HepG2 (cell line): Measurements from ENCODE around the gene NACC2. TPM values are rescaled to one million over a fixed set of nuclear protein-coding genes. Genes with fewer than 3 reads are reported as not detected.

ENCODE experiments used
- ATAD3A ChIP-seq: sonication (generic); formaldehyde crosslinking; IDR thresholded peaks from 2 replicates; pipeline ENCODE4 v1.4.0; 2020; ENCODE audit warnings: missing genetic modification reagents
- BORCS8-MEF2B ChIP-seq: sonication (generic); formaldehyde crosslinking; IDR thresholded peaks from 2 replicates; pipeline ENCODE4 v1.8.0; 2022; ENCODE audit warnings: mild to moderate bottlenecking, missing genetic modification reagents
- DPF2 ChIP-seq: sonication (generic); formaldehyde crosslinking; IDR thresholded peaks from 2 replicates; pipeline ENCODE4 v1.4.0; 2020; ENCODE audit warnings: mild to moderate bottlenecking, low read depth, missing genetic modification reagents, borderline replicate concordance
- ELF4 ChIP-seq: sonication (generic); formaldehyde crosslinking; IDR thresholded peaks from 2 replicates; pipeline ENCODE4 v1.5.0; 2020; ENCODE audit warnings: missing genetic modification reagents, mild to moderate bottlenecking, moderate library complexity, borderline replicate concordance
- ERF ChIP-seq: IDR thresholded peaks from 2 replicates; pipeline ENCODE4 v1.6.1; 2018; ENCODE audit warnings: missing biosample characterization, missing genetic modification reagents
- ETS1 ChIP-seq: sonication (generic); formaldehyde crosslinking; IDR thresholded peaks from 2 replicates; pipeline ENCODE4 v1.4.0; 2020; ENCODE audit warnings: missing genetic modification reagents
- FOXA1 ChIP-seq, 2 experiments: fragments of 450-650 bp in 1 of 2; sonication (generic) in 1 of 2; formaldehyde crosslinking in 1 of 2; IDR thresholded peaks; 2 replicates each; pipeline versions ENCODE4 v1.4.0 to v1.6.1; 2016 to 2020; ENCODE audit warnings: missing genetic modification reagents in 1 of 2
- HNF4A ChIP-seq: sonication (generic); formaldehyde crosslinking; IDR thresholded peaks from 2 replicates; pipeline ENCODE4 v1.4.0; 2020; ENCODE audit warnings: missing genetic modification reagents
- HNF4G ChIP-seq, 2 experiments: sonication (generic) in 1 of 2; formaldehyde crosslinking in 1 of 2; IDR thresholded peaks; 2 replicates each; pipeline versions ENCODE4 v1.4.0 to v1.6.1; 2011 to 2020; ENCODE audit warnings: borderline replicate concordance in 2 of 2, low read depth in 2 of 2, mild to moderate bottlenecking in 2 of 2, low read length in 1 of 2, missing genetic modification reagents in 1 of 2, moderate library complexity in 1 of 2
- HNRNPUL1 ChIP-seq: fragments of 200-400 bp; formaldehyde crosslinking; IDR thresholded peaks from 2 replicates; pipeline ENCODE4 v1.6.1; 2017; ENCODE audit warnings: low read depth, mild to moderate bottlenecking, low read length, moderate library complexity
- KLF16 ChIP-seq, 2 experiments: sonication (generic) in 1 of 2; formaldehyde crosslinking in 1 of 2; IDR thresholded peaks; 2 replicates each; pipeline versions ENCODE4 v1.6.1 to v1.8.0; 2016 to 2023; ENCODE audit warnings: missing genetic modification reagents in 2 of 2, missing compliant biosample characterization in 1 of 2
- NAIF1 ChIP-seq: sonication (generic); formaldehyde crosslinking; IDR thresholded peaks from 2 replicates; pipeline ENCODE4 v1.5.0; 2020; ENCODE audit warnings: mild to moderate bottlenecking, missing genetic modification reagents, borderline replicate concordance
- NRL ChIP-seq: sonication (generic); formaldehyde crosslinking; IDR thresholded peaks from 2 replicates; pipeline ENCODE4 v1.5.0; 2020; ENCODE audit warnings: missing genetic modification reagents, mild to moderate bottlenecking, moderate library complexity, borderline replicate concordance
- RXRB ChIP-seq: IDR thresholded peaks from 2 replicates; pipeline ENCODE4 v1.6.1; 2016; ENCODE audit warnings: borderline replicate concordance, missing genetic modification reagents, missing compliant biosample characterization
- SOX13 ChIP-seq, 3 experiments: fragments of 450-650 bp in 1 of 3; sonication (generic) in 1 of 3; formaldehyde crosslinking in 1 of 3; IDR thresholded peaks in 2 of 3; conservative IDR thresholded peaks in 1 of 3; 2 replicates each; pipeline versions ENCODE4 v1.5.0 to v1.6.1; 2016 to 2020; ENCODE audit warnings: antibody characterized with exemption in 1 of 3, mild to moderate bottlenecking in 1 of 3, missing compliant biosample characterization in 1 of 3, missing genetic modification reagents in 1 of 3, moderate library complexity in 1 of 3
- SP1 ChIP-seq, 2 experiments: fragments of 450-650 bp in 1 of 2; sonication (generic) in 1 of 2; formaldehyde crosslinking in 1 of 2; IDR thresholded peaks; 2 replicates each; pipeline versions ENCODE4 v1.4.0 to v1.6.1; 2016 to 2020; ENCODE audit warnings: missing genetic modification reagents in 1 of 2
- TEAD3 ChIP-seq: optimal IDR thresholded peaks from 2 replicates; pipeline ENCODE3; 2016; ENCODE audit warnings: borderline replicate concordance
- WIZ ChIP-seq: sonication (generic); formaldehyde crosslinking; IDR thresholded peaks from 2 replicates; pipeline ENCODE4 v1.5.1; 2020; ENCODE audit warnings: mild to moderate bottlenecking, missing genetic modification reagents
- ZNF264 ChIP-seq: sonication (generic); formaldehyde crosslinking; IDR thresholded peaks from 2 replicates; pipeline ENCODE4 v1.4.0; 2020; ENCODE audit warnings: missing genetic modification reagents
- ZNF280D ChIP-seq: sonication (generic); formaldehyde crosslinking; IDR thresholded peaks from 2 replicates; pipeline ENCODE4 v1.5.1; 2020; ENCODE audit warnings: mild to moderate bottlenecking, missing genetic modification reagents
- ZNF430 ChIP-seq: sonication (generic); formaldehyde crosslinking; IDR thresholded peaks from 2 replicates; pipeline ENCODE4 v1.9.0; 2021; ENCODE audit warnings: mild to moderate bottlenecking, missing genetic modification reagents
- ZNF512 ChIP-seq: sonication (generic); formaldehyde crosslinking; IDR thresholded peaks from 2 replicates; pipeline ENCODE4 v1.4.0; 2020; ENCODE audit warnings: mild to moderate bottlenecking, missing genetic modification reagents
- ZNF562 ChIP-seq: sonication (generic); formaldehyde crosslinking; IDR thresholded peaks from 2 replicates; pipeline ENCODE4 v1.8.0; 2022; ENCODE audit warnings: missing genetic modification reagents, borderline replicate concordance
- ZNF619 ChIP-seq: sonication (generic); formaldehyde crosslinking; IDR thresholded peaks from 2 replicates; pipeline ENCODE4 v1.4.0; 2020; ENCODE audit warnings: mild to moderate bottlenecking, missing genetic modification reagents
- polyA plus RNA-seq, 8 experiments: library from polyadenylated mRNA; depleted of rRNA in 3 of 8; stranded (reverse) in 7 of 8; unstranded in 1 of 8; fragments of >200 nt; fragmentation: Illumina TruSeq in 4 of 8; extraction: Trizol in 4 of 8; gene quantifications; 2 replicates each; pipeline versions ENCODE4 v1.2.1 to v1.2.3, GENCODE V29; 2011 to 2016; ENCODE audit warnings: low read depth in 4 of 8, missing spikeins in 1 of 8, mixed read lengths in 1 of 8; ENCODE audit not compliant: insufficient read depth in 1 of 8
- total RNA-seq, 5 experiments: library from RNA; depleted of rRNA; stranded (reverse); fragments of >200 nt; fragmentation: Illumina TruSeq; extraction: Trizol; gene quantifications; 2 replicates each; pipeline ENCODE4 v1.2.3, GENCODE V29; 2016; ENCODE audit warnings: low read depth in 1 of 5

The NACC2 gene
- total and polyA plus RNA-seq, 2 of the 13 experiments (the other 11 are each of a cell fraction or from before 2014, with no cell fraction given), result 5.9 to 12.3 TPM

- TF ChIP-seq ETS1 (CRISPR knock-in tag) (no peak), RXRB (peak; percentile 49; the same call in 1 of the 2 replicates), TEAD3 (CRISPR knock-in tag) (peak; percentile 77), ZNF619 (no peak), HNF4G (IDR thresholded peaks at IDR 0.05; ENCODE audit: borderline replicate concordance, low read depth, low read length) (no peak; the same call in 1 of the 2 replicates), HNF4G (CRISPR knock-in tag; IDR thresholded peaks at IDR 0.05; ENCODE audit: borderline replicate concordance, low read depth) (no peak), NRL (no peak), ZNF562 (no peak), HNRNPUL1 (no peak), NAIF1 (CRISPR knock-in tag) (no peak), ZNF512 (CRISPR knock-in tag) (no peak), SOX13 (IDR thresholded peaks at IDR 0.05) (no peak), SOX13 (CRISPR knock-in tag; conservative IDR thresholded peaks at IDR 0.05 in 1 of 2, IDR thresholded peaks at IDR 0.05 in 1 of 2) (no peak), SP1 (IDR thresholded peaks at IDR 0.05) (no peak), SP1 (CRISPR knock-in tag; IDR thresholded peaks at IDR 0.05) (no peak), ZNF264 (no peak), BORCS8-MEF2B (CRISPR knock-in tag) (no peak), FOXA1 (IDR thresholded peaks at IDR 0.05) (no peak), FOXA1 (CRISPR knock-in tag; IDR thresholded peaks at IDR 0.05) (peak; percentile 85), ATAD3A (CRISPR knock-in tag) (no peak), ELF4 (CRISPR knock-in tag) (no peak), WIZ (no peak), ERF (CRISPR knock-in tag) (no peak), DPF2 (CRISPR knock-in tag) (0 out of 2 replicates have a peak, but pooled peaks have one; percentile 22), ZNF280D (no peak), HNF4A (no peak), ZNF430 (CRISPR knock-in tag) (no peak), KLF16 (CRISPR knock-in tag; IDR thresholded peaks at IDR 0.05) (0 out of 4 replicates have a peak, but pooled peaks of 1 of the 2 experiments have one; percentile 23)
These were observed 43.1 kb downstream of the NACC2 start (continued) for GRCh38 chr9:136051837-136052471.
